ENCODE measurements around the gene RGS1.

DNA sequence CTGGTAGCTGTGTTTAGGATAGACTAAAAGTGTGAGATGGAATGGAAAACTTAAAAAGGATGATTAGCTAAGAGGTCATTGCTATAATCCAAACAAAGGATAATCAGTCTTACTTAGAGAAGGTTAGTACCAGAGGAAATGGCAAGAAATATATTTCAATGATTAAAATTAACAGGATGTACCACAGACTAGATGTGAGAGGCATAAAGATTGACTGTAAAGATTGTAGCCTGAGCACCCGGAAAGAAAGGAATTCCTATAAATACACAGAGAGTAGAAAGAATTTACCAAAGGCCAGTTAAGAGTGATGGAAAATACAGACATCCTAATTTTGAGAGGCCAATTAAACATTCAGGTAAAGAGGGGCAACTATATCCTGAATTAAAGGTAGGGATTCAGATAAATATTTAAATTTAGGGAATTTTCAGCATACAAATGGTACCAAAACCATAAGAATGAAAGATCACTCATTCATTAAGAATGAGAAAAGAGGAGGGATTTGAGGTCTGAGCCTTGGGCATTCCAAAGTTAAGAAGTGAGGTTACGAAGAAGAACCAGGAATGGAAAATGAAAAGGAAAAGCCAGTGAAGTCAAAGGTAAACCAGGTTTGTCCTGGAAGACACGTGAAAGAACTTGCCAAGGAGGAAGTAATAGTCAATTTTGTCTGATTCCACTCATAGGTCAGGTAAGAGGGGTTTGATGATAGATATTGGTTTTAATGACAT lies 46.4 kb upstream of the RGS1 start:
- TF ChIP-seq, protein P1, sequence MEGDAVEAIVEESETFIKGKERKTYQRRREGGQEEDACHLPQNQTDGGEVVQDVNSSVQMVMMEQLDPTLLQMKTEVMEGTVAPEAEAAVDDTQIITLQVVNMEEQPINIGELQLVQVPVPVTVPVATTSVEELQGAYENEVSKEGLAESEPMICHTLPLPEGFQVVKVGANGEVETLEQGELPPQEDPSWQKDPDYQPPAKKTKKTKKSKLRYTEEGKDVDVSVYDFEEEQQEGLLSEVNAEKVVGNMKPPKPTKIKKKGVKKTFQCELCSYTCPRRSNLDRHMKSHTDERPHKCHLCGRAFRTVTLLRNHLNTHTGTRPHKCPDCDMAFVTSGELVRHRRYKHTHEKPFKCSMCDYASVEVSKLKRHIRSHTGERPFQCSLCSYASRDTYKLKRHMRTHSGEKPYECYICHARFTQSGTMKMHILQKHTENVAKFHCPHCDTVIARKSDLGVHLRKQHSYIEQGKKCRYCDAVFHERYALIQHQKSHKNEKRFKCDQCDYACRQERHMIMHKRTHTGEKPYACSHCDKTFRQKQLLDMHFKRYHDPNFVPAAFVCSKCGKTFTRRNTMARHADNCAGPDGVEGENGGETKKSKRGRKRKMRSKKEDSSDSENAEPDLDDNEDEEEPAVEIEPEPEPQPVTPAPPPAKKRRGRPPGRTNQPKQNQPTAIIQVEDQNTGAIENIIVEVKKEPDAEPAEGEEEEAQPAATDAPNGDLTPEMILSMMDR (IDR thresholded peaks at IDR 0.05): no peak
- no peak for TF ChIP-seq POLR2A (IDR thresholded peaks at IDR 0.05)

Data from vagina (tissue), 2 donors.